Endodermal cell (in vitro differentiated cells): ENCODE measurements around the gene TNK2. TPM values are rescaled to one million over a fixed set of nuclear protein-coding genes. Genes with fewer than 3 reads are reported as not detected.

Experiments used
- DNase-seq: peaks from one replicate; pipeline ENCODE4 v3.0.0-alpha.2; 2017
- H3K27ac ChIP-seq: 2 replicates; pipeline ENCODE4 v1.5.1; 2013; ENCODE audit warnings: mild to moderate bottlenecking, low read depth, low read length, moderate library complexity
- H3K27me3 ChIP-seq: 2 replicates; pipeline ENCODE4 v1.6.1; 2013; ENCODE audit warnings: mild to moderate bottlenecking, low read length, moderate library complexity; ENCODE audit not compliant: insufficient read depth, control insufficient read depth, poor library complexity, severe bottlenecking
- H3K36me3 ChIP-seq: 2 replicates; pipeline ENCODE4 v1.7.0; 2013; ENCODE audit warnings: mild to moderate bottlenecking, low read length, moderate library complexity; ENCODE audit not compliant: control insufficient read depth, insufficient read depth
- H3K4me1 ChIP-seq: one replicate; pipeline ENCODE4 v1.7.0; 2013; ENCODE audit warnings: low read length; ENCODE audit not compliant: control insufficient read depth, insufficient read depth
- H3K4me3 ChIP-seq: 2 replicates; pipeline ENCODE4 v1.5.1; 2013; ENCODE audit warnings: mild to moderate bottlenecking, low read length, moderate library complexity
- H3K9ac ChIP-seq: 2 replicates; pipeline ENCODE4 v1.6.1; 2013; ENCODE audit warnings: mild to moderate bottlenecking, low read length, moderate library complexity; ENCODE audit not compliant: poor library complexity, severe bottlenecking; ENCODE audit errors: extremely low read depth
- H3K9me3 ChIP-seq: 2 replicates; pipeline ENCODE4 v1.6.1; 2013; ENCODE audit warnings: mild to moderate bottlenecking, low read length, moderate library complexity; ENCODE audit not compliant: control insufficient read depth
- H3K27ac Mint-ChIP-seq: 2 replicates; pipeline ENCODE4 v1.8.0; 2020; ENCODE audit warnings: mixed read lengths
- H3K27me3 Mint-ChIP-seq: 2 replicates; pipeline ENCODE4 v1.8.0; 2021; ENCODE audit warnings: mild to moderate bottlenecking, mixed read lengths; ENCODE audit not compliant: insufficient read depth
- H3K36me3 Mint-ChIP-seq: 2 replicates; pipeline ENCODE4 v1.8.0; 2020; ENCODE audit warnings: low read depth, mixed read lengths
- H3K4me1 Mint-ChIP-seq: 2 replicates; pipeline ENCODE4 v1.8.0; 2020; ENCODE audit warnings: mixed read lengths
- H3K4me3 Mint-ChIP-seq: 2 replicates; pipeline ENCODE4 v1.8.0; 2020; ENCODE audit warnings: mild to moderate bottlenecking, moderate library complexity, mixed read lengths
- H3K9me3 Mint-ChIP-seq: 2 replicates; pipeline ENCODE4 v1.8.0; 2020; ENCODE audit warnings: mild to moderate bottlenecking, mixed read lengths
- WGBS, 2 experiments: methylation state at CpG; one replicate each; pipeline versions ENCODE4 v1.1.5 to v1.1.7; 2013; ENCODE audit warnings: missing lambda C conversion rate in 2 of 2, mixed read lengths in 1 of 2; ENCODE audit not compliant: insufficient coverage in 1 of 2, insufficient read length in 1 of 2; 5-methylcytosine and 5-hydroxymethylcytosine counted together
- total RNA-seq, 2 donors: library from RNA; stranded (reverse); fragmentation: NEBNext Ultra II Directional in 1 of 2; extraction: Animal tissue kit (Norgen Biotek cat#: 25700) in 1 of 2; gene quantifications; 2 replicates in 1 of 2; 3 replicates in 1 of 2; pipeline ENCODE4 v1.2.1, GENCODE V29; 2021
- TF ChIP-seq, protein P1 (sequence below): fragments of 200-600 bp; sonication (generic); conservative IDR thresholded peaks from 2 replicates; pipeline ENCODE4 v1.5.0; 2021; ENCODE audit warnings: antibody characterized with exemption, mild to moderate bottlenecking

Gene TNK2
- total RNA-seq, 2 donors from 2014 or later, result 53.2 to 85.7 TPM

GRCh38 chr3:195876297-195877064, 31.9 kb downstream of the TNK2 start:
- Mint-ChIP-seq H3K36me3 (peaks cover 14% of the 10 kb centered on the region), H3K9me3 (no peaks in the 10 kb centered on the region), H3K4me1 (no peaks in the 10 kb centered on the region), H3K27ac (no peak overlapping the region), H3K4me3 (no peak overlapping the region), H3K27me3 (no peaks in the 10 kb centered on the region)
- Histone ChIP-seq H3K27me3 (no peaks in the 10 kb centered on the region), H3K4me3 (no peak overlapping the region), H3K9me3 (no peaks in the 10 kb centered on the region), H3K27ac (no peak overlapping the region), H3K36me3 (peaks cover 15% of the 10 kb centered on the region), H3K9ac (no peak overlapping the region), H3K4me1 (no peaks in the 10 kb centered on the region)
- DNase-seq, result no peak
- TF ChIP-seq, protein P1, sequence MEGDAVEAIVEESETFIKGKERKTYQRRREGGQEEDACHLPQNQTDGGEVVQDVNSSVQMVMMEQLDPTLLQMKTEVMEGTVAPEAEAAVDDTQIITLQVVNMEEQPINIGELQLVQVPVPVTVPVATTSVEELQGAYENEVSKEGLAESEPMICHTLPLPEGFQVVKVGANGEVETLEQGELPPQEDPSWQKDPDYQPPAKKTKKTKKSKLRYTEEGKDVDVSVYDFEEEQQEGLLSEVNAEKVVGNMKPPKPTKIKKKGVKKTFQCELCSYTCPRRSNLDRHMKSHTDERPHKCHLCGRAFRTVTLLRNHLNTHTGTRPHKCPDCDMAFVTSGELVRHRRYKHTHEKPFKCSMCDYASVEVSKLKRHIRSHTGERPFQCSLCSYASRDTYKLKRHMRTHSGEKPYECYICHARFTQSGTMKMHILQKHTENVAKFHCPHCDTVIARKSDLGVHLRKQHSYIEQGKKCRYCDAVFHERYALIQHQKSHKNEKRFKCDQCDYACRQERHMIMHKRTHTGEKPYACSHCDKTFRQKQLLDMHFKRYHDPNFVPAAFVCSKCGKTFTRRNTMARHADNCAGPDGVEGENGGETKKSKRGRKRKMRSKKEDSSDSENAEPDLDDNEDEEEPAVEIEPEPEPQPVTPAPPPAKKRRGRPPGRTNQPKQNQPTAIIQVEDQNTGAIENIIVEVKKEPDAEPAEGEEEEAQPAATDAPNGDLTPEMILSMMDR, result no peak
- 88 to 93% methylated on average over 20 to 28 of the region's 28 CpGs for whole genome bisulfite sequencing, 2 experiments

- no peak overlapping the region for H3K27ac Mint-ChIP-seq
- Histone ChIP-seq H3K36me3 (peaks cover 17% of the 10 kb centered on the region), H3K27me3 (no peaks in the 10 kb centered on the region), H3K4me1 (no peaks in the 10 kb centered on the region), H3K27ac (no peak overlapping the region), H3K4me3 (no peak overlapping the region), H3K9me3 (no peaks in the 10 kb centered on the region), H3K9ac (no peak overlapping the region)
- peaks cover 14% of the 10 kb centered on the region for H3K36me3 Mint-ChIP-seq
- H3K27me3 Mint-ChIP-seq, result no peaks in the 10 kb centered on the region
- H3K4me1 Mint-ChIP-seq, result no peaks in the 10 kb centered on the region
- H3K4me3 Mint-ChIP-seq, result no peak overlapping the region
- TF ChIP-seq, protein P1, result no peak
- H3K9me3 Mint-ChIP-seq, result no peaks in the 10 kb centered on the region
- 96% methylated on average over 22 to 35 of the region's 35 CpGs for WGBS, 2 experiments
- no peak for DNase-seq
Observed at GRCh38 chr3:195875482-195876236, 32.7 kb downstream of the TNK2 start.

DNA sequence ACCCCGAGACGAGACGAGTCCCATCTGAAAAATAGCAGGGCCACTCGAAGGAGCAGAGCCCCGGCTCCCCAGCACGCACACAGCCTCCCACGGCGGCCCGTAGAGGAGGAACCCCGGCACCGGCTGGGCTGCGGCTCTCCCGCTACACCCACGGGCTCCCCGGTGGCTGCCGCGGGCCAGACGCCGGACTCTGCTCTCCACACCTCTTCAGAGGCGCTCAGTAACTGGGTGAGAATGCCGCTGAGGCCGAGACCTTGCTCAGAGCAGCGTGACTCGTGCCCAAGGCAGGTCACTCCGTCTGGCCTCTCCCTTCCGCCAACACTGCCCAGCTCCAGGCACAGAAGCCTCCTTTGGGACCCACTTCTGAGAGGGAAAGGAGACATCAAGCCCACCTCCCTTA, 34.4 kb downstream of the TNK2 start:
- no peak for DNase-seq
- peaks cover 13% of the 10 kb centered on the region for H3K36me3 Mint-ChIP-seq
- no peaks in the 10 kb centered on the region for H3K4me1 Mint-ChIP-seq
- no peaks in the 10 kb centered on the region for H3K9me3 Mint-ChIP-seq
- no peak overlapping the region for H3K4me3 ChIP-seq
- no peak overlapping the region for H3K27ac Mint-ChIP-seq
- H3K27me3 ChIP-seq, result no peaks in the 10 kb centered on the region
- TF ChIP-seq, protein P1, result no peak
- H3K9me3 ChIP-seq, result no peaks in the 10 kb centered on the region
- no peak overlapping the region for H3K4me3 Mint-ChIP-seq
- no peak overlapping the region for H3K9ac ChIP-seq
- H3K27me3 Mint-ChIP-seq, result no peaks in the 10 kb centered on the region
- WGBS, 2 experiments, result 94 to 95% methylated on average over 14 to 26 of the region's 26 CpGs
- H3K27ac ChIP-seq, result no peak overlapping the region
- no peaks in the 10 kb centered on the region for H3K4me1 ChIP-seq
- H3K36me3 ChIP-seq, result peaks cover 15% of the 10 kb centered on the region
